ENCODE measurements around the gene HAPSTR1. TPM values are rescaled to one million over a fixed set of nuclear protein-coding genes. Genes with fewer than 3 reads are reported as not detected.

The HAPSTR1 gene
- total and polyA plus RNA-seq, 2 of the 8 experiments (the other 6 are each of a cell fraction or from before 2014, with no cell fraction given), result 11.9 to 66.1 TPM

- TF ChIP-seq JUN (IDR thresholded peaks at IDR 0.05; ENCODE audit: low read depth, low read length), result no peak
- TF ChIP-seq RNF2 (IDR thresholded peaks at IDR 0.05; ENCODE audit: borderline replicate concordance, low read depth, low read length, missing control alignments, poor library complexity, severe bottlenecking), result no peak
- TF ChIP-seq TCF12 (IDR thresholded peaks at IDR 0.05; ENCODE audit: low read depth, low read length), result peak; percentile 27; the same call in 1 of the 2 replicates
- TF ChIP-seq SRF (IDR thresholded peaks at IDR 0.05; ENCODE audit: low read depth, low read length), result no peak
- TF ChIP-seq CTCF (IDR thresholded peaks at IDR 0.05; ENCODE audit: control extremely low read depth in 1 of 3, insufficient read depth in 1 of 3, low read depth in 1 of 3, low read length in 3 of 3), result no peak
- no peak for TF ChIP-seq JUND (IDR thresholded peaks at IDR 0.05; ENCODE audit: low read length)
- TF ChIP-seq POLR2AphosphoS5 (IDR thresholded peaks at IDR 0.05; ENCODE audit: low read depth, low read length), result no peak
- TF ChIP-seq POLR2A (IDR thresholded peaks at IDR 0.05; ENCODE audit: control extremely low read depth in 1 of 2, low read depth in 2 of 2, low read length in 2 of 2), result no peak
- TF ChIP-seq RXRA (IDR thresholded peaks at IDR 0.05; ENCODE audit: insufficient read depth, low read depth, low read length), result no peak
- peak; percentile 95 for TF ChIP-seq USF2 (IDR thresholded peaks at IDR 0.05; ENCODE audit: low read length)
- TF ChIP-seq SAP30 (IDR thresholded peaks at IDR 0.05; ENCODE audit: insufficient read depth, insufficient replicate concordance, low read length), result no peak
Measured at GRCh38 chr16:9139965-9140364, 48.5 kb downstream of the HAPSTR1 start (continued).

Measured in H1 (cell line).